COLO668 (cell line): ENCODE results near the gene CCDC142.
A peak's percentile ranks its signal among the peaks of the same experiment; 100 is the strongest.
"Not testable (repeated sequence)": the region's sequence is repeated elsewhere in the genome, so short reads cannot be mapped to it uniquely, and the experiment has no call there.

ENCODE experiments used
- DNase-seq: peaks from one replicate; lab custom pipeline; 2025; ENCODE audit not compliant: unreplicated experiment; lab: John Stamatoyannopoulos, UW

CCDC142 gene

GRCh38 chr2:74499940-74500577 lies 17.3 kb upstream of the CCDC142 start:
- DNase-seq: no peak

DNA sequence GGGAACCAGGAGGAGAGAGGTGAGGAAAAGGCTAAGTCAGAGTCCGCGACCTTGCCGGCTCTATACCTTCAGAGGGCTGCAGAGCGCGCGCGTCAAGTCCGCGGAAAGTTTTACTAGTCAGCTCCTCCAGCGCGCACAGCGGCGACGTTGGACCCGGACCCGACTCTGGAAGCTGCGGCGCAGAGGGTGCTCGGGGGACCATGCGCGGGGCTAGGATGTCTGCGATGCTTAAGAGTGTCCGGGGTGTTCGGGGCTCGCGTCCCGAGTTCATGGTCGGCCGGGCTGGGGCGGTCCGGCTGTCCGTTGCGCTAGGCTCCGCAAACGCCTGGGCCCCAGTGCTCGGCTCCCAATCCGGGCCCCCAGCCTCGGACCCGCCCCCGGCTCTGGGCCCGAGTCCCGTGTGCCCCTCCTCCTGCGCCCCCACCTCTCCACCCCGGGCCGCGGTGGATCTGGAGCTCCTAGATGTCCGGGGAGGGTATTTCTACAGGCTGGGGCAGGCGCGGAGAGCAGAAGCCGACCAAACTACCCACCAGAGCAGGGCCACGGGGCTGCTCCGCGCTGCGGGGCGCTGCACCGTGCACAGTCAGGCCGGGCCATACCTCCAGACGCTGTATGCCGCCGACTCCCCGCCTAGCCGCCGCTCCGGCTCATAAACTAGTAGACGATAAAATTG lies 16.6 kb upstream of the CCDC142 start, which contains the start of gene LBX2:
Gene LBX2, minus strand, starts transcription at position 337 of the 673 bp plus-strand sequence. Its CDS starts 66 bp downstream, at position 271.
- DNase-seq: no peak

DNA sequence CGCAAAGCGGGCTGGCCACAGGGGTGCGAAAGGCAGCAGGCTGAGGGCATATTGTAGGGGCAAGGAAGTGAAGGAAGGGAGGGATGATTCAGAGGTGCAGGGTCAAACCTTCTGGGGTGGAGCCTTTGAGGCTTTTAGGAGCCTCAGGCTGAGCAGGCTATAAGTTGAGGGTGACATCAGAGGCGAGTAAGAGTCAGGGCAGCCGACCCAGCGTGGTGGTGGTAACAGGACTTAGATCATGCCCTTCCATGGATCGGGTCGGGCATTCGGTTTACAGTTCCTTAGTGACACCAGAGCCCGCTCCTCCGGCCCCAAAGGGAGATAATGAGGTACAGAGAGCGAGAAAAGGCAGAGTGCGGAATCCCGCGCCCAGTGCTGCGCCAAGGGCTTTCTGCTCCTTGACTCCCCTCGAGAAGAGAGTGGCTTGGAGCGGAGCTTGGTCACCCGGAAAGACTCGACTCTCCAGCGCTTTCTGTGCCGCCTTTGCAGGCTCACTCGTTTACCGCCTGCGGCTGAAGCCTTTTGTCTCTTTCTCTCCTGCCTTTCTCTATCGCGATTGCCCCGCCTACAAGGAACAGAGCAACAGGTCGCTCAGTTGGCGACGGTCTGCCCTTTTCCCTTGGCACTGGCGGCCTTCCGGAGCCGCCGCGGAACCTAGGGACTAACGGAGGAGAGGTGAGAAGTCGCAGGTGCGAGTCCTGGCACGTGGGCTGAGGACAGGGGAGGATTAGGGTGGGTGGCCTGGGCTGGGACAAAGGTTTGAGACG lies 15.9 kb upstream of the CCDC142 start:
- DNase-seq: peak; percentile 60

DNA sequence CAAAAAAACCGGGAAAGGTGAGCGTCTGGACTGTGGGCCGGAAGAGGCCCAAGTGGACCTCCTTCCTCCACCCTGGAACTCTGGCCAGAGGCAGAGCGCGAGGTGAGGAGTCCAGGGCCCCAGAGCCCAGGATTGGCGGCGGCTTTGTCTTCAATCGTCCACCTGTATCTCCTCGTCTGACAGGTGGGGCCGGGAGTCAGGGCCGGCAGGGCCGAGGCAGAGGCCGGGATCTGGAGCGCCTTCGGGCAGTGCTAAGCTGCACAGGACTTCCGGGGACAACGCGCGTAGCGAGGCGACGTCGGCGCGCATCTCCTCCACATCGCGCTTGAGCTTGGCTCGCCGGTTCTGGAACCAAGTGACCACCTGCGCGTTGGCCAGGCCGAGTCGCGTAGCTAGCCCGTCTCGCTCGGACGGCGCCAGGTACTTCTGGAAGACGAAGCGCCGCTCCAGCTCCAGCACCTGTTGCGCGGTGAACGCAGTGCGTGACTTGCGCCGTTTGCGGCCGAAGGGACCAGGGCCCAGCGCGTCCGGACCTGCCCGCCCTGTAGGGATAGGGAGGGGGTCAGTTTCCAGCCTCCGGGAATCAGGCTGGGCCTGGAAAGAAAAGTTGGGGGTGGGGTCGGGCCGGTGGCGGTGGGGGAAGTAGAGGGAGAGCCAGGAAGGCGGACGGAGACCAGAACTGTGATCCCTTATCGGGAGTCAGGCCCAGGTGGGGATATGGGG lies 15.1 kb upstream of the CCDC142 start:
- DNase-seq: peak; percentile 86

DNA sequence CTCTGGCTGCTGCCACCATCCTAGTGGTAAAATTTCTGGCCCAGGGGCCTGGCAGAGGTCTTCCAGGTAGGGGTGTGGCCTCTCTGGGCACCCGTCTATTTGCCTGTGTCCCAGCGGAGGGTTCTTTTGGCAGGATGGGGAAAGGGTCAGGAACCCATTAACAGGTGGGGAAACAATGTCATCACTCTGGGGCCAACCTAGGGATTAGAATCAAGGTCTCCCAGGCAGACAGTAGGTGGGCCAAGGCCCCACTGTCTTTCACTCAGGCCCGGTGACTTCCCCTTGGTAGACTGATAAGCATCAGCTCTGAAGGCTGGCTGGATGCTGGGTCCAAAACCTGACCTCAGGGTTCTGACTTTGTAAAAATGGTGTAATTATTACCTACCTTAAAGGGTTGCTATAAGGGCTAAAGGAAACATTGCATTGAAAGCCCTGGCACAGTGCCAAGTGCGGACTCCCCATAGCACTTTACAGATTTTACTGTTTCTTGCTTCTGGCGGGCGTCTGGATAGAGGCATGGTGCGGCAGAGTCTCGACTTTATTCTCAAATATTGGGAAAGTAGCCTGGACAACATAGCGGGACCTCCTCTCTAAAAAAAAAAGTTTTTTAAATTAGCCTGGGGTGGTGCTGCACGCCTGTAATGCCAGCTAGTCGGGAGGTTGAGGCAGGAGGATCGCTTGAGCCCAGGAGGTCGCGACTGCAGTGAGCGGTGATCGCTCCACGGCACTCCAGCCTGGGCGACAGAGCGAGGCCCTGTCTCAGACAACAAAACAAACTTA lies 14.4 kb upstream of the CCDC142 start:
- DNase-seq: peak; percentile 39

DNA sequence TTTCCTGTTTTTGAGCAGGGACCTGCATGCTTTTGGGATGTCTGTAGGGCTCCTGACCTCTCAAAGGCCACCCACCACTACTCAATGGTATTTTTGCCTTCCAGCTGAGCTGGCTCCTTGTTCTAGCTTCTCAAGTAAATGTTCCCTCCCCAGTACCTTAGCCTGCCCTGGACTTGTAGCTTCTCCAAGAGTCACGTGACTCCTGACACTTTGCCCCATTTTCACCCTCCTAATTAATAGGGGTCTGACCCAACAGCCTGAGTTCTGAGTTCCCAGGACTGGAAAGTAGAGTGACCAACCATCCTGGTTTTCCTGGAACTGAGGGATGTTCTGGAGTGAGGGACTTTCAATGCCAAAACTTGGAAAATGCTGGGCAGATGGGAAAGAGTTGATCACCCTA lies 12.6 kb upstream of the CCDC142 start:
- DNase-seq: no peak

DNA sequence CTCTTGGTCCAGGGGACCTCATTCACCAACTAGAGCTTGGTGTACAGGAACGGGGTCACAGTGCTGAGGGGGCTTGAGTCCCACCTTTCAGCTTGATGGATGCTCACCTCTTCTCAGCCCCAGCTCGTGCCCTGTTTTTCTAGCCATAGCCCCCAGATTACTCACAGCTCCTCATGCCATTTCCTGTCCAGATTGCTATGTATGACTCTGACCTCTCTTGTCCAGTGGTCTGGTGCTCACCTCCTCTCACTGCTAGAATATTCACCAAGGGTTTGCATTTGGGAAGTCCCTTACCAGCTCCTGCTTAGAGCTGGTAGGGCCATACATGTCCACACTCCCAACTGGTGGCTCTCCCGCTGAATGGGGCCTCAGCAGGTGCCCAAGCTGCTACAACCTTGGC lies 10.7 kb upstream of the CCDC142 start:
- DNase-seq: no peak

DNA sequence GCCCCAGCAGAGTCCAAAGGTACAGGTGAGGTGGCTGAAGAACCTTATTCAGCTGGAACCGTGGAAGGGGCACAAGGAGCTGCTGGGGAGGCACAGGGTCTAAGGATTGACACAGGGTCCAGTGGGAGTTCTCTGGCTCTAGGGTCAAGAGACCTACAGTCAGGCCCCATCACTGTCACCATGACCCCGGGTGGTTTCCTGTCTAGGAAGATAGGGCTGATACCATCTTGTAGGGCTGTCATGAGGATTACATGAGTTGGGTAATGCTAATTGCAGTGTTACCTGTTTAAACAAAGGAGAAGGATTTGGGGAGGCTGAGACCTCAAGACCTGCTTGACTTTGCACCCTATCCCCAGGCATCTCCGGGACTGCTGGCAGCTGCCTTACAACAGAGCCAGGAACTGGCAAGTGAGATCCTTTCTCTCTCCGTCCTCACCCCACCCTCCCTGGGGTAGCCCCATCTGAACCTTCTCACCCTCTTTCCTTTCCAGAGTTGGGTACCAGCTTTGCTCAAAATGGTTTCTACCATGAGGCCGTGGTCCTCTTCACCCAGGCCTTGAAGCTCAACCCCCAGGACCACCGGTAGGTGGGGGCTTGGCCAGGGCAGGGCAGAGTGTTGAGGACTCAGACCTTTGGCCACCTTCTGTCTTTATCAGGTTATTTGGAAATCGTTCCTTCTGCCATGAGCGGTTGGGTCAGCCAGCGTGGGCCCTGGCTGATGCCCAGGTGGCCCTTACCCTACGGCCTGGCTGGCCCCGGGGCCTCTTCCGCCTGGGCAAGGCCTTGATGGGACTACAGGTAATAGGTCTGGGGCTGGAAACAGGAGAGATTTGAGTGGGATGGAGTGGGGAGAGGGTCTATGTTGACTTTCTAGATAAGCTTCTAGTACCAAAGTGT lies 9.1 kb upstream of the CCDC142 start:
- DNase-seq: no peak

DNA sequence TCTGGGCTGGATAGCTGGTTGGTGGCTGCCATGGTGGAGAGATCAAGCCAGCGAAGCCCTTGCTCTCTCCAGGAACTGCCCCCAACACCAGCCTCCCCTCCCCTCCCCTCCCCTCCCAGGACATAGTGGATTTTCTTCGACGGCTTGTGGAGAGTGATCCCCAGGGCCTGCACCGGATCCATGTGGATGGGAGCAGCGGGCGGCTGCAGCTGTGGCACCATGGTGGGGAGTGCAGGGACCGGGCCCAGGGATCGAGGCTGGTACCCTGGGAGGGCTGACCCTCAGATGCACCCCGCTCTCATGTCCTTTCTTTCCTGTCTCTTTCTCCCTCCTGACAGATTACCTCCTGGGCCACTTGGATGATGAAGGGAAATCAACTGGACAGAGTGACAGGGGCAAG lies 7.1 kb upstream of the CCDC142 start:
- DNase-seq: no peak

- no peak for DNase-seq
These were observed 6.1 kb upstream of the CCDC142 start for GRCh38 chr2:74488643-74489481.

DNA sequence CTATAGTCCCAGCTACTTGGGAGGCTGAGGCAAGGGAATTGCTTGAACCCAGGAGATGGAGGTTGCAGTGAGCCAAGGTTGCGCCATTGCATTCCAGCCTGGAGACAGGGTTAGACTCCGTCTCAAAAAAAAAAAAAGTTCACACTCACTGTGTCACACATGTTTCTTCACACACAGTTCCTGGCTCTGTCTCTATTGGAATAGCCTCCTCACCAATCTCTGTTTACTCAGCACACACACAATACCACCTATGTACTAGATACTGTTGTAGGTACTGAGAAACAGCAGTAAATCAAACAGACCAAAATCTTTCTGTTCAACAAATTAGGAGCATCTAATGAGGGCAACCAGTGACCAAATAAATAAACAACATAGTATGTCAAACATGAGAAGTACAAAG lies 3.3 kb upstream of the CCDC142 start:
- no peak for DNase-seq

- DNase-seq: not testable (repeated sequence)
These were observed 922 bp upstream of the CCDC142 start for GRCh38 chr2:74483675-74484164.

DNA sequence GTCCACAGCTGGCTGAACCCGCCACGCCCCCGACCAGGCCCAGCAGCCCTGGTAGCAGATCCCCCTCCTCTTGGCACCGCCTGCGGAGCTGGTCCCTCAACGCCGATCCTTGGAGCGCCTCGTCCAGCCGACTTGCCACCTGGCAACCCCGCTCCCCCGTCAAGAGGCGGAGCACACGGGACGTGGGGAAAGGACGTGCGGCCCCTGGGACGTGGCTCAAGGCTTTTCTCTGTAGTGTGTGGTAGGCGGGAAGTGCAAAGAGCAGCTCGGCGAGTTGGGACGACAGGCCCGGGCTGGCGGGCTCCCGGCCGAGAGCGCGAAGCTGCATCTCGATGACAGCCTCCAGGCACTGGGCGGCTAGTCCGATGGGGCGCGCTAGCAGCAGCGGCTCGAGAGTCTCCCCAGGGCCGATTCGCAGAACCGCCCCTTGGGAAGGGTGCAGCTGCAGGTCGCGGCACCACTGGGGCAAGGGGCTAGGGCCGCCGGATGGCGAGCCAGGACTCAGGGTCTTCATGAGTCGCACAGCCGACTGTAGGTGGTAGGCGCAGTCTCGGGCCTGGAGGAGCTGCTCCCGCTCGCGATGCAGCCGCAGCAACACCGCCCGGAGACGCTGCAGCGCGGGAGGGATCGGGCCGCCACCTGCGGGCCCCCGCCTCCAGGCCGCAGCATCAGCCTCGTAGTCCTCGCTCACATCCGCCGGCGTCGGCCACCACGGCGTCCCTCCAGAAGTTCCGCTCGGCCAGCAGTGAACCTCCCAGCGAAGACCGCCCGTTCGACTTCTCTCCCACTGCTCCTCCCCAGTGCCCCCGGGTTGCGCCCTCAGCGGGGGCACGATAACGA lies 617 bp downstream of the CCDC142 start:
- DNase-seq: peak; percentile 73

- no peak for DNase-seq
These were observed 1.4 kb downstream of the CCDC142 start for GRCh38 chr2:74481431-74481830.

DNA sequence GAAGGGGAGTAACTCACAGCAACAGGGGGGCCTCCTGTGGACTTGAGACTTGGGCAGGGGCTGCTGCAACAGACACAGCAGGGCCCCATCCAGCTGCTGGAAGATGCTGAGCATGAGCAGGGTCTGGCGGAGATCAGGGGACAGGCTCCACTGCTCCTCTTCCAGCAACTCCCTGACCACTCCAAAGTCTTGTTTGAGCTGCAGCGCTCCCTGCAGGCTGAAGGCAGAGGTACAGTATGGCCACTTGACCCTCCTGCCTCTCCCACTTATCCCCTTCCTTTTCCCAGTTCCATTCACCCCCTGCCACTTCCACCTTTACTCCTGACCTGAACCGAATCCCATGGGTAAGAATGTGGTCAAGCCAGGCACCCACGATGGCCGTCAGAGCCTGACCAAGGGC lies 7.9 kb downstream of the CCDC142 start:
- peak; percentile 15 for DNase-seq

DNA sequence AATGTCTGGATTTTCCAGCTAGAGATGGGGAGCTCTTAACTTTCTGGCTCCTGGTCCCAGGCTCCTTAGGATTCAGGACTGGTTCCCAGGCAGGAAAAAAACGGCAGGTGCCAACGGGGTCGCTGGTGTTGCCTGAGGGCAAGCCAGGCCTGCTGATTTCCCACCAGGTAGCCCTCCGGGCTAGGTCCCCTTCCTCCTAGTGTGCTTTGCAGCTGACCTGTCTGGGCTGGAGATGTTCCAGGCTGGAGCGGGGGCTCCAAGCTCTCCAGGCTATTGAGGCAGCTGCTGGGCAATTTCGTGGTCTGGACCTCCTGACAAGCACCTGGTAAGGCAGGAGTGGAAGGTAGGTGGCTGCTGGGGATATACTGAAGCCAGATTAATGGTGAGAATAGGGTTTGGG lies 8.3 kb downstream of the CCDC142 start:
- no peak for DNase-seq

- no peak for DNase-seq
These were observed 9.9 kb downstream of the CCDC142 start for GRCh38 chr2:74472945-74473258.
